Ecto neural progenitor cell (in vitro differentiated cells): ENCODE measurements around the gene DOK6.
"Not testable (repeated sequence)": the region's sequence is repeated elsewhere in the genome, so short reads cannot be mapped to it uniquely, and the experiment has no call there.

Experiments used
- DNase-seq: peaks from one replicate; pipeline ENCODE4 v3.0.0-alpha.2; 2018; ENCODE audit warnings: low spot score

The DOK6 gene

GRCh38 chr18:69626643-69627242 is 226.1 kb downstream of the DOK6 start:
- DNase-seq, result no peak

GRCh38 chr18:69628774-69629359 is 228.2 kb downstream of the DOK6 start:
- DNase-seq, result no peak

- no peak for DNase-seq
Observed at GRCh38 chr18:69631281-69631680, 230.6 kb downstream of the DOK6 start.

- no peak for DNase-seq
Observed at GRCh38 chr18:69635482-69635881, 234.8 kb downstream of the DOK6 start.

- no peak for DNase-seq
Observed at GRCh38 chr18:69636529-69637301, 236.0 kb downstream of the DOK6 start.

- no peak for DNase-seq
Observed at GRCh38 chr18:69638056-69638455, 237.4 kb downstream of the DOK6 start.

GRCh38 chr18:69647702-69648101 is 247.0 kb downstream of the DOK6 start:
- DNase-seq, result no peak

GRCh38 chr18:69648486-69648885 is 247.8 kb downstream of the DOK6 start:
- no peak for DNase-seq

GRCh38 chr18:69649684-69650083 is 249.0 kb downstream of the DOK6 start:
- DNase-seq, result no peak

- DNase-seq, result no peak
Observed at GRCh38 chr18:69651243-69651642, 250.6 kb downstream of the DOK6 start.

GRCh38 chr18:69655816-69656215 is 255.1 kb downstream of the DOK6 start:
- no peak for DNase-seq

- DNase-seq, result no peak
Observed at GRCh38 chr18:69658103-69658502, 257.4 kb downstream of the DOK6 start.

GRCh38 chr18:69658685-69659084 is 258.0 kb downstream of the DOK6 start:
- no peak for DNase-seq

GRCh38 chr18:69659142-69659651 is 258.5 kb downstream of the DOK6 start:
- no peak for DNase-seq

GRCh38 chr18:69662090-69662489 is 261.4 kb downstream of the DOK6 start:
- DNase-seq, result not testable (repeated sequence)

- no peak for DNase-seq
Observed at GRCh38 chr18:69664399-69664798, 263.7 kb downstream of the DOK6 start.

GRCh38 chr18:69674292-69674877 is 273.7 kb downstream of the DOK6 start:
- DNase-seq, result no peak

- DNase-seq, result no peak
Observed at GRCh38 chr18:69674966-69675365, 274.3 kb downstream of the DOK6 start.

GRCh38 chr18:69677595-69677994 is 276.9 kb downstream of the DOK6 start:
- DNase-seq, result no peak

GRCh38 chr18:69680123-69680522 is 279.4 kb downstream of the DOK6 start:
- DNase-seq, result no peak

- DNase-seq, result no peak
Observed at GRCh38 chr18:69683176-69683575, 282.5 kb downstream of the DOK6 start.

GRCh38 chr18:69684789-69685188 is 284.1 kb downstream of the DOK6 start:
- DNase-seq, result no peak

- DNase-seq, result no peak
Observed at GRCh38 chr18:69686861-69687260, 286.2 kb downstream of the DOK6 start.
